Esophagus squamous epithelium (tissue), 4 donors: ENCODE results near the gene ANKHD1.

Experiments
- CTCF ChIP-seq, 6 experiments: fragments of 450-650 bp in 4 of 6; fragments of 200-600 bp in 2 of 6; sonication (generic) in 2 of 6; IDR thresholded peaks; one replicate each; pipeline ENCODE4 v1.5.1; 2016 to 2019; ENCODE audit warnings: antibody characterized with exemption in 6 of 6, mild to moderate bottlenecking in 4 of 6, moderate library complexity in 4 of 6
- POLR2A ChIP-seq, 4 donors: fragments of 450-650 bp; IDR thresholded peaks; one replicate each; pipeline ENCODE4 v1.6.1; 2017; ENCODE audit warnings: antibody characterized with exemption in 4 of 4, mild to moderate bottlenecking in 4 of 4, moderate library complexity in 3 of 4

GRCh38 chr5:140371356-140372151, 30.1 kb upstream of the ANKHD1 start:
- TF ChIP-seq CTCF (IDR thresholded peaks at IDR 0.05) (no peak), POLR2A (IDR thresholded peaks at IDR 0.05) (no peak)
